ENCODE data around the gene OLR1. TPM values are rescaled to one million over a fixed set of nuclear protein-coding genes. Genes with fewer than 3 reads are reported as not detected.

The OLR1 gene
- total and polyA plus RNA-seq, 2 experiments from 2014 or later: 0.28 TPM; not detected in 1

DNA sequence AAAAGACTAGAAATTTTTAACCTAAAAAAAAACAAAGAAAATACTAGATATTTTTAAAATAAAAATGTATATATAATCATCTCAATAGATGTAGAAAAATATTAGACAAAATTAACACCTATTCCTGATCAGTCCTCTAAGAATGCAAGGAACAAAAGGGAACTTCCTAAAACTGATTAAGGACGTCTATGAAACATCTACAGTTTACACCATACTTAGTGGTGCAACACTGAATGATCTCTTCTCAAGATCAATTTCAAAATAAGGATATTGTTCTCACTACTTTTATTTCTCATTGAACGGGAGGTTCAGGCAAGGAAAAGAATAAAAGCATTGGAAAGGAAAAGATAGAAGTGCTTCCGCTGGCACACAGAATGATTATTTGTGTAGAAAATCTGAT, 16.0 kb downstream of the OLR1 start:
- H3K4me3 ChIP-seq: no peak overlapping the region

DNA sequence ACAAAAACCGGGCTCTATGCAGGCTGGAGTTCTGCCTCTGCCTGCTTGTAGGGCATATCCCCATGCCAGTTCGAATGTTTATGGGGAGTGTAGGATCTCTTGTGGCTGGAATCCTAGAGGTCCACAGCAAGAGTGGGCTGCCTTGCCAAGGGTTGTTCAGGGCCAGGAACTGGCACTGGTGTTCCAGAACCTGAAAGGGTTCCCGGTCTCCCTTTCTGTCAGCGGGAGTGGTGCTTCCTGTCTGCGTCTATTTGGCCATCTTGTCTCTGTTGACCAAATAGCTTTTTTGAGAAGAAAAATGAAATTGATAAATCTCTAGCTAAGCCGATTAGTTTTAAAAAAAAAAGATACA, 17.8 kb downstream of the OLR1 start:
- no peaks in the 10 kb centered on the region for H3K27me3 ChIP-seq
- H3K9me3 ChIP-seq (ENCODE audit: low read depth): no peaks in the 10 kb centered on the region
- TF ChIP-seq, protein P1, sequence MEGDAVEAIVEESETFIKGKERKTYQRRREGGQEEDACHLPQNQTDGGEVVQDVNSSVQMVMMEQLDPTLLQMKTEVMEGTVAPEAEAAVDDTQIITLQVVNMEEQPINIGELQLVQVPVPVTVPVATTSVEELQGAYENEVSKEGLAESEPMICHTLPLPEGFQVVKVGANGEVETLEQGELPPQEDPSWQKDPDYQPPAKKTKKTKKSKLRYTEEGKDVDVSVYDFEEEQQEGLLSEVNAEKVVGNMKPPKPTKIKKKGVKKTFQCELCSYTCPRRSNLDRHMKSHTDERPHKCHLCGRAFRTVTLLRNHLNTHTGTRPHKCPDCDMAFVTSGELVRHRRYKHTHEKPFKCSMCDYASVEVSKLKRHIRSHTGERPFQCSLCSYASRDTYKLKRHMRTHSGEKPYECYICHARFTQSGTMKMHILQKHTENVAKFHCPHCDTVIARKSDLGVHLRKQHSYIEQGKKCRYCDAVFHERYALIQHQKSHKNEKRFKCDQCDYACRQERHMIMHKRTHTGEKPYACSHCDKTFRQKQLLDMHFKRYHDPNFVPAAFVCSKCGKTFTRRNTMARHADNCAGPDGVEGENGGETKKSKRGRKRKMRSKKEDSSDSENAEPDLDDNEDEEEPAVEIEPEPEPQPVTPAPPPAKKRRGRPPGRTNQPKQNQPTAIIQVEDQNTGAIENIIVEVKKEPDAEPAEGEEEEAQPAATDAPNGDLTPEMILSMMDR (IDR thresholded peaks at IDR 0.05; ENCODE audit: low read depth, low read length): no peak
- DNase-seq (ENCODE audit: low read depth in 1 of 2, low spot score in 1 of 2): no peak
- H3K27ac ChIP-seq: no peak overlapping the region
- no peaks in the 10 kb centered on the region for H3K4me1 ChIP-seq (ENCODE audit: low read depth)
- H3K36me3 ChIP-seq: no peaks in the 10 kb centered on the region
- H3K4me3 ChIP-seq: no peak overlapping the region

More for the DNA sequence above, 16.0 kb downstream of the OLR1 start:
- no peaks in the 10 kb centered on the region for H3K36me3 ChIP-seq
- TF ChIP-seq, protein P1 (IDR thresholded peaks at IDR 0.05; ENCODE audit: low read depth, low read length): no peak
- DNase-seq (ENCODE audit: low read depth in 1 of 2, low spot score in 1 of 2): no peak
- no peaks in the 10 kb centered on the region for H3K4me1 ChIP-seq (ENCODE audit: low read depth)
- H3K27me3 ChIP-seq: no peaks in the 10 kb centered on the region
- no peaks in the 10 kb centered on the region for H3K9me3 ChIP-seq (ENCODE audit: low read depth)
- no peak overlapping the region for H3K27ac ChIP-seq

DNA sequence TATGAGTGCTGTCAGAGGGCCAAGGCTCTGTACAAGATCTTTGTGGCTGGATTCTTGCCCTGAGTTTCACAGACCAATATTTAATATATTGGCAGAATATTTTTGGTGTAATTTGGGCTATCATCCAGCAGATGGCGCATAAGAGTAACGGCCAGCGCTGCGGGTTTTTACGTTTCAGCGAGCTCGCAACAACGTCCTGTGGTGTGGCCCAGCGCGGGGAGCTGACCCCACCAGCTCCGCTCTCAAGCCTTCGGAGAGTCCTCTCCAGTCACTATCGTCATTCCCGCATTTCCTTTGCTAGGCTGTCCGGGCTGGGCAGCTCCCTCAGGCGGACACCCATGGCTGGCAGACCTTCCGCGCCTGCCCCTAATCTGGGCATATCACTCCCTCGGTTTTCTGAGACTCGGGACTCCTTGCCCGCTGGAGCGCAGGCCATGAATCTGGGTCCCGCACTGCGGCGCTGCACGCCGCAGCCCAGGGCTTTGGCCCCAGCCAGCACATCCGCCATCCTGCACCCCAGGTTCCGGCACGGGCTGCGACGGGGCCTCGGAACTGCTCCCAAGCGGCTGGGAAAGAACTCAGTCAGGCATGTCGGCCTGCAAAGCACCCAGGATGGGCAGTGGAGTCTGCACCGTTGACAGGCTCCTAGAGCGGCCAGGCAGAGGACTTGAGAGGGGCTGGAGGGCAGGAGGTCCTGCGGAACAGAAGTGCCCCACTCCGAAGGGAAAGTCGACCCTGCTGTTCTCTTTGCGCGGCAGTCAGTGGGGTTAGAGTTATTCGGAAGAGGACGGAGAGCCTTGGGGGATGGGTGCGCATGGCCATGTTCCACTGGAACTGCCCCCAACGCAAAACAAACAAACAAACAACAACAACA, 18.4 kb downstream of the OLR1 start:
- H3K9me3 ChIP-seq (ENCODE audit: low read depth): no peaks in the 10 kb centered on the region
- peak; percentile 79 to 82 for DNase-seq (ENCODE audit: low read depth in 1 of 2, low spot score in 1 of 2)
- H3K27me3 ChIP-seq: no peaks in the 10 kb centered on the region
- TF ChIP-seq, protein P1 (IDR thresholded peaks at IDR 0.05; ENCODE audit: low read depth, low read length): peak; percentile 72
- no peaks in the 10 kb centered on the region for H3K4me1 ChIP-seq (ENCODE audit: low read depth)
- no peak overlapping the region for H3K27ac ChIP-seq
- H3K36me3 ChIP-seq: no peaks in the 10 kb centered on the region
- H3K4me3 ChIP-seq: peak overlapping the region; percentile 38

DNA sequence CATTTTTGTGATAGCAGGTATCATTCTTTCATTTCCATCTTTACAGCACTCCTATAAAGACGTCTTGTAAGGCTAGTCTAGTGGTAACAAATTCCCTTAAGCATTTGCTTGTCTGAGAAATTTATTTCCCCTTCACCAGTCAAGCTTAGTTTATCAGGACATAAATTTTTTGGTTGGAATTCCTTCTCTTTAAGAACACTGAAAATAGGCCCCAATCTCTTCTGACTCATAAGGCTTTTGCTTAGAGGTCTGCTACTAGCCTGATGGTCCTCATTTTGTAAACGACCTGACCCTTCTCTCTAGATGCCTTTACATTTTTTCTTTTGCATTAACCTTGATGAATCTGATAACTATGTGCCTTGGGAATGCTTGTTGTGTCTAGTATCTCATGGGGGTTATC, 20.3 kb downstream of the OLR1 start:
- Histone ChIP-seq H3K27me3 (no peaks in the 10 kb centered on the region), H3K9me3 (ENCODE audit: low read depth) (no peaks in the 10 kb centered on the region), H3K4me3 (no peak overlapping the region), H3K36me3 (no peaks in the 10 kb centered on the region), H3K27ac (no peak overlapping the region), H3K4me1 (ENCODE audit: low read depth) (no peaks in the 10 kb centered on the region)
- no peak for DNase-seq (ENCODE audit: low read depth in 1 of 2, low spot score in 1 of 2)
- TF ChIP-seq, protein P1 (IDR thresholded peaks at IDR 0.05; ENCODE audit: low read depth, low read length): no peak

DNA sequence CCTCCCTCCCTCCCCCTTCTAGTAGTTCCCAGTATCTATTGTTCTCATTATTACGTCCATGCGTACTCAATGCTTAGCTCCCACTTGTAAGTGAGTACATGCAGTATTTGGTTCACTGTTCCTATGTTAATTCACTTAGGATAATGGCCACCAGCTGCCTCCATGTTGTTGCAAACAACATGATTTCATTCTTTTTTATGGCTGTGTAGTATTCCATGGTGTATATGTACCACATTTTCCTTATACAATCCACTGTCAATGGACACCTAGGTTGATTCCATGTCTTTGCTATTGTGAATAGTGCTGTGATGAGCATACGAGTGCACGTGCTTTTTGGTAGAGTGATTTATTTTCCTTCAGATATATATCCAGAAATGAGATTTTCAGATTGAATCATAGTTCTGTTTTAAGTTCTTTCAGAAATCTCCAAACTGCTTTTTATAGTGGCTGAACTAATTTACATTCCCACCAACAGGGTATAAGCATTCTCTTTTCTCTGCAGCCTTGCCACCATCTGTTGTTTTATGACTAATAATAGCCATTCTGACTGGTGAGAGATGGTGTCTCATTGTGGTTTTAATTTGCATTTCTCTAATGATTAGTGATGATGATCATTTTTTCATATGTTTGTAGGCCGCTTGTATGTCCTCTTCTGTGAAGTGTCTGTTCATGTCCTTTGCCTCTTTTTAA, 24.1 kb downstream of the OLR1 start:
- TF ChIP-seq, protein P1 (IDR thresholded peaks at IDR 0.05; ENCODE audit: low read depth, low read length): no peak
- Histone ChIP-seq H3K27ac (no peak overlapping the region), H3K4me1 (ENCODE audit: low read depth) (peaks cover 10% of the 10 kb centered on the region), H3K4me3 (no peak overlapping the region), H3K27me3 (no peaks in the 10 kb centered on the region), H3K36me3 (no peaks in the 10 kb centered on the region), H3K9me3 (ENCODE audit: low read depth) (no peaks in the 10 kb centered on the region)
- DNase-seq (ENCODE audit: low read depth in 1 of 2, low spot score in 1 of 2): no peak

Measured in cardiac muscle cell (in vitro differentiated cells and primary cell).